Measurements from ENCODE around the gene FKBP11.

The FKBP11 gene

DNA sequence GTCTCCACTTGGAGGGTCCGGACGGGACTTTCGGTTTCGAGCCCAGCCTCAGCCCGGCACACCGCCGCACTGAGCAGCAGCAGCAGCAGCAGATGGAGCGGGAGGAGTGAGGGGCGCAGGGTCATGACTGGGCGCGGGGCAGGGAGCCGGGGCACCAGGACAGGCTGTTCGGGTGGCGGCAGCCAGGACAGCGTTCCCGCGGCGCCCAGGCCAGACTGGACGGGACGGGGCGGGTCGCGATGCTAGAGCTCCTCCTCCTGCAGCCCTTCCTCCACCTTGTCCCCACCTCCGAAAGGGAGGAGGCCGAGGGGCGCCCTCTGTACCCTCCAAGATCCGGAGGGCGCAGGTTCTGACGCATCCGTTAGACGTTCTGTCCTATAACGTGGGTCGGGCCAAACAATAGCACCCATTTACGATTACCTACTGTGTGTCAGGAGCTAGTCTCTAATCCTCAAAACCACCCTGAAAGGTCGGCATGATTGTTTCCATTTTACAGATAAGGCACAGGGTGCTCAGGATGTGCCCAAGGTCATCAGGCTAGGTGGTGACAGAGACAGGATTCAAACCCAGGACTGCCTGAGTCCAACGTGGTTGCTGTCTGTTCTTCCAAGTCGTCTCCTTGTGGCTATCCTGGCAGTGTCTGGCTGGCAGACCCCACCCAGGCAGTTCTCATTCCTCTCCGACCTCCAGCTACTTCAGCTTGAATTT is at the start of gene FKBP11:
Gene FKBP11, minus strand, starts transcription at position 189 of the 708 bp plus-strand sequence. Its CDS starts 64 bp downstream, at position 125.
- peak; percentile 50 to 63 for DNase-seq (ENCODE audit: low read depth in 2 of 2)

DNA sequence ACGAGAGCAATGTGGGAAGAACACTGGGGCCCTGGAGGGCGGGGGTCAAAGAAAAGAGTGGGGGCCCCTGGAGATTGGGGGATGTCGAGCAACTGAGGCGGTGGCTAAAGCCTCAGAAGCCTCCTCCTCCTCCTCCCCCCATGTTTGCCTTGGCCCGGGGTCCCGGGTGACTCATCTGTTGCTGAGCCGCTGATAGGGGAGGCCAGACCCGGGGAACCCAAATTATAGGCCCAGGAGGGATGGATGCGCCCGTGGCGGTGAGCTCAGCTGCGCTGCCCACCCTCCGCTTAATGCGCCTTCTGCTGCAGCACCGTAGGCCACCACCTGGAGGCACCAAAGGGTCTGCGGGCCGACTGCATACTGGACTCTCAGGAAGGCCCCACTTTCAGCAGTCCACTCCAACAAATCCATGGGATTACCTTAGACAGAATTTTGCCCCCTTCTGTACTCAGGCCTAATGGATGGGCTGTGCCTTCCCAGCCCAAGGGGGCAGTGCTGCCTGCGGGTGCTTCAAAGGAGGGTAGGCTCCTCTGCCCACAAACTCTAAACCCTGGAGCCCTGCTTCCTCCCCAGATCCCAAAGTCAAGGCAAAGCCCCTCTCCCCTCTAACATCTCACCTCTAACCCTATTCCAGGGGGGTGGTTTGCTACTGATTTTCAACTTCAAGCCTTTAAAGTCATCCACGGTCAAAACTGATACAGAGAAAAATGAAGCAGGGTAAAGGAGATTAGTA is 48.8 kb upstream of the FKBP11 start:
- no peak for DNase-seq (ENCODE audit: low read depth in 2 of 2)

- no peak for DNase-seq (ENCODE audit: low read depth in 2 of 2)
These were observed 48.2 kb upstream of the FKBP11 start for GRCh38 chr12:48973531-48973930.

GRCh38 chr12:48972952-48973483 is 47.7 kb upstream of the FKBP11 start:
- no peak for DNase-seq (ENCODE audit: low read depth in 2 of 2)

GRCh38 chr12:48972213-48972951 is 47.1 kb upstream of the FKBP11 start:
- DNase-seq (ENCODE audit: low read depth in 2 of 2) = no peak

DNA sequence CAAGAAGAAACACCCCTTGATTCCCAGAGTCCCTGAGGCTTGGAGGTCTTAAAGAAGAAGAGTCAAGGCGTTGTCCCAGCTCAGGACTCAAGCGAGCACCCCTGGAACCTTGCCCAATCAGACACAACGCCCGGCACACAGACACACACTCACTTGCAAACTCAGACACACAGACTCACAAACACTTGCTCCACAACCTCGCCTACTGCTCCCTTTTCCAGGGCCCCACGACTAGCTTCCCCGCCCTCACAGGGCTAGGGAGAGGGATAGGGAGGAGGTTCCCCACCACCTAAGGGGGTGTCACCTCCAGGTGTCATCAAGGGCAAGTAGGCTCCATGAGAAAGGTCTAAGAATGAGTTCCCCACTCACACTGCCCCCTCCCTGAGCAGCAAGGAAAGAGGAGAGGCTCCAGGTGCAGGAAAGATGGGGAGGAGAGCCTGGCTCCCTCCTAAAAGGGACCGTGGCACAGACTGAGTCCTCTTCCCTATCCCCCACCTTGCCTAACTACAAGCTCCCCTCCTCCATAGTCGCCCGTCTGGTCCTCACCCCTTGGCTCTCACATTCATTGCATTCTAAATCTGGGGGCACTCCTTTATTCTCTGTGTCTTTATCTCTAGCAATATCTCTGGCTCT is 45.5 kb upstream of the FKBP11 start:
- DNase-seq (ENCODE audit: low read depth in 2 of 2) = no peak

DNA sequence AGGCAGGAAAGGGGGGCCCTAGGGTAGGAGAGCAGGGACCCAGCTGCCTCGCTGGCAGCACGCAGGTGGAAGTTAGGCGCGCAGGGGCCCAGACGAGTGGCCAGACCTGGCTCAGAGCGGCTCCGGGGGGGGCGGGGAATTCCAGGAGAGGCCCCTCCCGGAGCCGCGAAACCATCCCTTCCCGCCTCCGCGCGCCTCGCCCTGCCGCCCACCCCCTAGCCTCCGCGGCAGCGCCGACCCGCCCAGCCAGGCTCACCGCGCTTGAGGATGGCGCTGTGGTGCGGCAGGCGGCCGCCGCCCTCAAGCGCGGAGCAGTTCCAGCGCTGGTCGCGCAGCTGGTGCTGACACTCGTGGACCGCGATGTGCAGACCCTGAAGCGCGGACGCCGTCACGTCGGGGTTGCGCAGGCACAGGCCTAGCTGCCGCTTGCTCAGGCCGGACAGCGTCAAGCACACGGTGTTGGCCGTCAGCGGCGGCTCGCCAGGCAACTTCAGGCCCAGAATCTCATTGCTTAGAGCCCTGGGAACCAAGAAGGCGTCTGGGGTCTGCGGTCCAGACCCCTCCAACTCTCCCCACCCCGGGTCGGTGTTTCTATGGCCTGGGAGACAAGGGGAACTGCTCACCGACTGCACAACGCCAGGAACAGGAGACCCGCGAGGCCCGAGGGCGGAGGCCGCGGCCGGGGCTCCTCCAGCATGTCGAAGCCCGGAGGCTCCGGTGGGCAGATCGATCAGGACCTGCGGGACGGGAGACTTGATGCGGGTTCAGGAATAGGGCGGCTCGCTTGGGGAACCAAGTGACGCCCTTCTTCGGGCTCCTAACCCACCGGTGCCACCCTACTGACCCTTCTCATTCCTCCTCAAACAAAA is 44.8 kb upstream of the FKBP11 start:
- DNase-seq (ENCODE audit: low read depth in 2 of 2) = peak in 1 of 2 donors; percentile 16

GRCh38 chr12:48969160-48969771 is 44.0 kb upstream of the FKBP11 start:
- no peak for DNase-seq (ENCODE audit: low read depth in 2 of 2)

- no peak for DNase-seq (ENCODE audit: low read depth in 2 of 2)
These were observed 43.2 kb upstream of the FKBP11 start for GRCh38 chr12:48968467-48968866.

- no peak for DNase-seq (ENCODE audit: low read depth in 2 of 2)
These were observed 42.7 kb upstream of the FKBP11 start for GRCh38 chr12:48967991-48968390.

- DNase-seq (ENCODE audit: low read depth in 2 of 2) = no peak
These were observed 41.0 kb upstream of the FKBP11 start for GRCh38 chr12:48966177-48966895.

DNA sequence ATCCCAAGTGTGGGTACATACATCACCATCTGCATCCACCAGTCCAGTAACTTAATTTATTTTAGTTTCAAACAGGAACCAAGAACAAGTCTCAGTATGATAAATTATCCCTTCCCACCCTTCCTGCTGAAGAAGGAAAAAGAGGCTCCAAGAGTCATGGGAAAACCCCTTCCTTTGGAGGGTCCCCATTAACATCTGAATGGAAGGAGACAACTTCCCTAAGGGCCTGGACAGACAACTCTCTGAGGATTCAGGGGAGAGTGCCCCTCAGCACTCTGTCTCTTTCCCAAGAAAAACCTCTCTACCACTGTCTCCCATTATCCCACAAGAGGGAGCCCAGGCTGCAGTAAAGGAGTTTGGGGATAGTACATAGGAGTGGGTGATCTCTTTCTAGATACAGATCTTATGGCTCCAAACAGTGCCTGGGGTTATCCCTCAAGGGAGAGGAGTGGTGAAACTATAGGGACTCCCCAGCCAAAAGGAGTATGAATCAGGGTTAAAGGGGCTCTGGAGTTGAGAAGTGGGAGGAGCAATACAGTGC is 40.1 kb upstream of the FKBP11 start:
- DNase-seq (ENCODE audit: low read depth in 2 of 2) = no peak

DNA sequence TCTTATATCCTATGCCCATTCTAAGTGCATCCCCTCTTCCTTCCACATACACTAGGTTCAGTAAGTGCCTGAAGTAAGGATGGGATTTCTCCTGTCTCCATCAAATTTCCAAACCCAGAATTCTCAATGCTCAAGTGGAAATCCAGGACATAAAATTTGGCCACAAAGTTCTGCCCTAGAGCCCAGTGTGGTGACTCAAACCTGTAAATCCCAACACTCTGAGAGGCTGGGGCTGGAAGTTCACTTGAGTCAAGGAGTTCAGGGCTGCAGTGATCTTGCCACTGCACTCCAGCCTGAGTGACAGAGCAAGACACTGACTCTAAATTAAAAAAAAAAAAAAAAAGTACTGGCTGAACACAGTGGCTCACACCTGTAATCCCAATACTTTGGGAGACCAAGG is 36.5 kb upstream of the FKBP11 start:
- no peak for DNase-seq (ENCODE audit: low read depth in 2 of 2)

GRCh38 chr12:48961331-48961730 is 36.0 kb upstream of the FKBP11 start:
- no peak for DNase-seq (ENCODE audit: low read depth in 2 of 2)

GRCh38 chr12:48960834-48961233 is 35.5 kb upstream of the FKBP11 start:
- no peak for DNase-seq (ENCODE audit: low read depth in 2 of 2)

GRCh38 chr12:48958049-48958388 is 32.7 kb upstream of the FKBP11 start:
- DNase-seq (ENCODE audit: low read depth in 2 of 2) = no peak

- DNase-seq (ENCODE audit: low read depth in 2 of 2) = peak; percentile 84 to 85
These were observed 32.1 kb upstream of the FKBP11 start, which contains the start of gene ARF3 for GRCh38 chr12:48957141-48958048. Gene ARF3 (minus strand): TSS chr12:48957487. CDS start chr12:48941095, 16,392 bp downstream.
